Activated CD8-positive, alpha-beta T cell treated with anti-CD3 and anti-CD28 coated beads for 36 hours (primary cell): ENCODE results near the gene NKAIN2. TPM values are rescaled to one million over a fixed set of nuclear protein-coding genes. Genes with fewer than 3 reads are reported as not detected.

ENCODE experiments used
- ATAC-seq: fragments of 200-7000 bp; cut with Tn5 transposase; one replicate; pipeline ENCODE4 v1.10.0; 2021; ENCODE audit warnings: mild to moderate bottlenecking, moderate library complexity
- CTCF ChIA-PET: fragments of 350-600 bp; sonication (Branson Sonifier 250); formaldehyde crosslinking; loops from one replicate; lab custom pipeline; 2021; ENCODE audit warnings: antibody characterized with exemption; lab: Charles Lee
- POLR2A ChIA-PET: fragments of 350-600 bp; sonication (Branson Sonifier 250); formaldehyde crosslinking; loops from one replicate; lab custom pipeline; 2021; ENCODE audit warnings: antibody characterized with exemption; lab: Charles Lee
- DNase-seq: peaks from one replicate; pipeline ENCODE4 v3.0.0-alpha.2; 2020
- H3K27ac Mint-ChIP-seq: one replicate; pipeline ENCODE4 v1.8.0; 2021; ENCODE audit warnings: mild to moderate bottlenecking, mixed read lengths
- H3K27me3 Mint-ChIP-seq: one replicate; pipeline ENCODE4 v1.8.0; 2021; ENCODE audit warnings: mixed read lengths
- H3K36me3 Mint-ChIP-seq: one replicate; pipeline ENCODE4 v1.8.0; 2021; ENCODE audit warnings: low read depth, mixed read lengths
- H3K4me1 Mint-ChIP-seq: one replicate; pipeline ENCODE4 v1.8.0; 2021; ENCODE audit warnings: low read depth, mixed read lengths
- H3K4me3 Mint-ChIP-seq: one replicate; pipeline ENCODE4 v1.8.0; 2021; ENCODE audit warnings: mild to moderate bottlenecking, moderate library complexity, mixed read lengths
- H3K9me3 Mint-ChIP-seq: one replicate; pipeline ENCODE4 v1.8.0; 2021; ENCODE audit warnings: mixed read lengths
- intact Hi-C: fragments of 100-400 bp; cut with micrococcal nuclease; formaldehyde crosslinking; loops from one replicate; pipeline ENCODE4 v1.10.0; 2022
- total RNA-seq, 2 experiments: library from RNA; stranded (reverse); gene quantifications; one replicate each; pipeline ENCODE4 v1.2.3, GENCODE V29; 2021
- TF ChIP-seq, protein P1 (sequence below): fragments of 200-600 bp; IDR thresholded peaks from one replicate; pipeline ENCODE4 v1.8.0; 2022; ENCODE audit warnings: antibody characterized with exemption, mild to moderate bottlenecking

The NKAIN2 gene
- total RNA-seq, 2 experiments from 2014 or later: not detected

- ChIA-PET CTCF (no interaction called here), POLR2A (no interaction called here)
- Mint-ChIP-seq H3K27ac (no peak overlapping the region), H3K4me1 (no peaks in the 10 kb centered on the region), H3K4me3 (no peak overlapping the region), H3K9me3 (no peaks in the 10 kb centered on the region), H3K27me3 (no peaks in the 10 kb centered on the region), H3K36me3 (no peaks in the 10 kb centered on the region)
- no peak for DNase-seq
- no peak for ATAC-seq
- TF ChIP-seq, protein P1, sequence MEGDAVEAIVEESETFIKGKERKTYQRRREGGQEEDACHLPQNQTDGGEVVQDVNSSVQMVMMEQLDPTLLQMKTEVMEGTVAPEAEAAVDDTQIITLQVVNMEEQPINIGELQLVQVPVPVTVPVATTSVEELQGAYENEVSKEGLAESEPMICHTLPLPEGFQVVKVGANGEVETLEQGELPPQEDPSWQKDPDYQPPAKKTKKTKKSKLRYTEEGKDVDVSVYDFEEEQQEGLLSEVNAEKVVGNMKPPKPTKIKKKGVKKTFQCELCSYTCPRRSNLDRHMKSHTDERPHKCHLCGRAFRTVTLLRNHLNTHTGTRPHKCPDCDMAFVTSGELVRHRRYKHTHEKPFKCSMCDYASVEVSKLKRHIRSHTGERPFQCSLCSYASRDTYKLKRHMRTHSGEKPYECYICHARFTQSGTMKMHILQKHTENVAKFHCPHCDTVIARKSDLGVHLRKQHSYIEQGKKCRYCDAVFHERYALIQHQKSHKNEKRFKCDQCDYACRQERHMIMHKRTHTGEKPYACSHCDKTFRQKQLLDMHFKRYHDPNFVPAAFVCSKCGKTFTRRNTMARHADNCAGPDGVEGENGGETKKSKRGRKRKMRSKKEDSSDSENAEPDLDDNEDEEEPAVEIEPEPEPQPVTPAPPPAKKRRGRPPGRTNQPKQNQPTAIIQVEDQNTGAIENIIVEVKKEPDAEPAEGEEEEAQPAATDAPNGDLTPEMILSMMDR: no peak
- intact Hi-C loops: no loop called here
Observed at GRCh38 chr6:124022641-124023040, 219.0 kb downstream of the NKAIN2 start.

GRCh38 chr6:124026694-124027093 lies 223.0 kb downstream of the NKAIN2 start:
- Mint-ChIP-seq H3K4me1 (no peaks in the 10 kb centered on the region), H3K9me3 (no peaks in the 10 kb centered on the region), H3K27me3 (no peaks in the 10 kb centered on the region), H3K27ac (no peak overlapping the region), H3K4me3 (no peak overlapping the region), H3K36me3 (no peaks in the 10 kb centered on the region)
- ATAC-seq (no peak), DNase-seq (no peak)
- POLR2A ChIA-PET: no interaction called here
- TF ChIP-seq, protein P1: no peak
- CTCF ChIA-PET: interaction anchor here (0.9 kb wide), 1 partner anchor 11 kb away, joined by 3 read pairs; no protein-coding TSS in a partner anchor
- intact Hi-C loops: no loop called here

DNA sequence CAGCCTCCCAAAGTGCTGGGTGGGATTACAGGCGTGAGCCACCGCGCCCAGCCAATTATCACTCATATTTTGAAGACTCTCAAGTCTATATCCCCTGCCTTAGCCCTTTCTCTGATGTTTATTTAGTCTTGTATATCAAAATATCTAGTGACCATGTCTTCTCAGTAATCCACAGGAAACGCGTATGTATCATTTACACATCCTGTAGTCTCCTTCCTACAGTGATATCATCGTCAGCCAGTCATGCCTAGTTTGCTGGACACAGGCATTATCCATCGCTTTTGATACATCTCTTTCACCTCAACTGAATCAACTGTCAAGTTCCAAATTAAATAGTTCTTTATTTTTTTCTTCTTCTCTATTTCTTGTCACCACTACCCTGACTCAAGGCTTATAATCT lies 223.7 kb downstream of the NKAIN2 start:
- TF ChIP-seq, protein P1: no peak
- no peak overlapping the region for H3K4me3 Mint-ChIP-seq
- intact Hi-C loops: no loop called here
- no peak for DNase-seq
- no peaks in the 10 kb centered on the region for H3K27me3 Mint-ChIP-seq
- ChIA-PET POLR2A (no interaction called here), CTCF (no interaction called here)
- ATAC-seq: no peak
- H3K9me3 Mint-ChIP-seq: no peaks in the 10 kb centered on the region
- H3K4me1 Mint-ChIP-seq: no peaks in the 10 kb centered on the region
- no peak overlapping the region for H3K27ac Mint-ChIP-seq
- no peaks in the 10 kb centered on the region for H3K36me3 Mint-ChIP-seq

- no peak for DNase-seq
- Mint-ChIP-seq H3K4me3 (no peak overlapping the region), H3K4me1 (no peaks in the 10 kb centered on the region), H3K27ac (no peak overlapping the region), H3K36me3 (no peaks in the 10 kb centered on the region), H3K27me3 (no peaks in the 10 kb centered on the region), H3K9me3 (no peaks in the 10 kb centered on the region)
- ChIA-PET POLR2A (no interaction called here), CTCF (no interaction called here)
- intact Hi-C loops: no loop called here
- ATAC-seq: no peak
- TF ChIP-seq, protein P1: no peak
Observed at GRCh38 chr6:124028117-124028516, 224.5 kb downstream of the NKAIN2 start.

GRCh38 chr6:124029567-124029966 lies 225.9 kb downstream of the NKAIN2 start:
- ATAC-seq: no peak
- DNase-seq: no peak
- no peaks in the 10 kb centered on the region for H3K4me1 Mint-ChIP-seq
- POLR2A ChIA-PET: no interaction called here
- H3K27ac Mint-ChIP-seq: no peak overlapping the region
- intact Hi-C loops: no loop called here
- no peaks in the 10 kb centered on the region for H3K9me3 Mint-ChIP-seq
- CTCF ChIA-PET: no interaction called here
- TF ChIP-seq, protein P1: no peak
- no peaks in the 10 kb centered on the region for H3K36me3 Mint-ChIP-seq
- no peak overlapping the region for H3K4me3 Mint-ChIP-seq
- H3K27me3 Mint-ChIP-seq: no peaks in the 10 kb centered on the region
